Loucy (cell line): Measurements from ENCODE around the gene HTATIP2.

Experiments used
- EZH2phosphoT487 ChIP-seq: fragments of 200-600 bp; IDR thresholded peaks from 2 replicates; pipeline ENCODE4 v1.6.1; 2018; ENCODE audit warnings: antibody characterized with exemption, mild to moderate bottlenecking, moderate library complexity, borderline replicate concordance
- TF ChIP-seq, protein P1 (sequence below): fragments of 200-600 bp; sonication (generic); conservative IDR thresholded peaks from 2 replicates; pipeline ENCODE4 v1.5.1; 2014; ENCODE audit warnings: mild to moderate bottlenecking, antibody characterized with exemption, low read length

- TF ChIP-seq, protein P1, sequence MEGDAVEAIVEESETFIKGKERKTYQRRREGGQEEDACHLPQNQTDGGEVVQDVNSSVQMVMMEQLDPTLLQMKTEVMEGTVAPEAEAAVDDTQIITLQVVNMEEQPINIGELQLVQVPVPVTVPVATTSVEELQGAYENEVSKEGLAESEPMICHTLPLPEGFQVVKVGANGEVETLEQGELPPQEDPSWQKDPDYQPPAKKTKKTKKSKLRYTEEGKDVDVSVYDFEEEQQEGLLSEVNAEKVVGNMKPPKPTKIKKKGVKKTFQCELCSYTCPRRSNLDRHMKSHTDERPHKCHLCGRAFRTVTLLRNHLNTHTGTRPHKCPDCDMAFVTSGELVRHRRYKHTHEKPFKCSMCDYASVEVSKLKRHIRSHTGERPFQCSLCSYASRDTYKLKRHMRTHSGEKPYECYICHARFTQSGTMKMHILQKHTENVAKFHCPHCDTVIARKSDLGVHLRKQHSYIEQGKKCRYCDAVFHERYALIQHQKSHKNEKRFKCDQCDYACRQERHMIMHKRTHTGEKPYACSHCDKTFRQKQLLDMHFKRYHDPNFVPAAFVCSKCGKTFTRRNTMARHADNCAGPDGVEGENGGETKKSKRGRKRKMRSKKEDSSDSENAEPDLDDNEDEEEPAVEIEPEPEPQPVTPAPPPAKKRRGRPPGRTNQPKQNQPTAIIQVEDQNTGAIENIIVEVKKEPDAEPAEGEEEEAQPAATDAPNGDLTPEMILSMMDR = no peak
- no peak for TF ChIP-seq EZH2phosphoT487
These were observed 4.9 kb downstream of the HTATIP2 start for GRCh38 chr11:20368438-20368837.
